ENCODE measurements around the gene ABCC6. TPM values are rescaled to one million over a fixed set of nuclear protein-coding genes. Genes with fewer than 3 reads are reported as not detected.
A peak's percentile ranks its signal among the peaks of the same experiment; 100 is the strongest.

Gene ABCC6
- total RNA-seq, 1 experiment from 2014 or later = 0.73 TPM

DNA sequence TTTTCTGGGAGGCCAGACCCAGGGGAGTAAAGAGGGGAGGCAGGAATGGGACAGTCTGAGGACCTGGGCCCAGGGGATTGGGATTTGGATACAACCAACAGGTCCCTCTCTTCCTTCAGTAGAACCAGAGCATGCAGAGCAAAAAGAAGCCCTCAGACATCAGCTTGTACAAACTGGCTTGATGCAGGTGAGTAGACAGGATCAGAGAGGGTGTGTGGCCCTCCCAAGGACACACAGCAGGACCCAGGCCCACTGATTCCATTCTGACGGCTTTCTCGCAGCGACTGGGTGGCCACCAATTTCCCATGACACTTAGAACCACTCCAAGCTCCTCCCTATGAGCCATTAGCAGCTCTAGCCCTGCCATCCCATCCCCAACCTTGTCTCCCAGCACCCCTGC lies 63.6 kb downstream of the ABCC6 start:
- POLR2A ChIA-PET (ENCODE audit: unreplicated experiment) = no interaction called here

DNA sequence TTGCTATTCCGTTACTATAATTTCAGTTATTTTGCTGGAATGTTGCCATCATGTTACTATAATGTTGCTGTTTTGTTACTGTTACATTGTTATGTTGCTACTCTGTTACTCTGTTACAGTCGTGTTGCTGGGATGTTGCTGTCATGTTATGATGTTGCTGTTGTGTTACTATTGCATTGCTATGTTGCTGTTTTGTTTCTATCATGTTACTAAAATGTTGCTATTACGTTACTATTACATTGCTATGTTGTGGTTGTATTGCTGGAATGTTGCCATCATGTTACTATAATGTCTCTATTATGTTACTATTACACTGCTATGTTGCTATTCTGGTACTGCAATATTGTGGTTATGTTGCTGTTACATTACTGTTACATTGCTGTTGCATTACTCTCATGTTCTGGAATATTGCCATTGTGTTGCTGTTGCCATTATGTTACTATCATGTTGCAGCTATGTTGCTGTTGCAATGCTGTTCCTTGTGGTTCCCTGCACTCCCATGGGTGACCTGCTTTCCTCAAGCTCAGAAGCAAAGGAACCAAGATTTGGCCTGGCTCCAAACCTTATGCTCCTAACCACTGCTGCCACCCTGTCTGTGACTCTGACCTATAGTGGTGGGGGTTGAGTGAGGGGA lies 64.4 kb downstream of the ABCC6 start:
- Histone ChIP-seq H3F3A (ENCODE audit: low read length, unreplicated experiment) (no peaks in the 10 kb centered on the region), H3K9me3 (ENCODE audit: low read length) (no peaks in the 10 kb centered on the region), H3K4me3 (ENCODE audit: low read length) (no peak overlapping the region), H3K79me2 (ENCODE audit: low read length) (no peaks in the 10 kb centered on the region), H2AFZ (ENCODE audit: low read length) (no peak overlapping the region), H3K9me2 (replicated peaks; ENCODE audit: low read length) (no peaks in the 10 kb centered on the region), H3K4me1 (ENCODE audit: insufficient read depth, low read length) (no peaks in the 10 kb centered on the region), H3K4me2 (ENCODE audit: low read length) (no peak overlapping the region), H3K9ac (ENCODE audit: low read length) (no peak overlapping the region), H3K27ac (ENCODE audit: low read length) (no peak overlapping the region), H3K36me3 (ENCODE audit: low read depth, low read length) (no peaks in the 10 kb centered on the region), H3K27me3 (ENCODE audit: low read length) (no peaks in the 10 kb centered on the region), H4K20me1 (ENCODE audit: low read length) (no peaks in the 10 kb centered on the region)
- ChIA-PET POLR2A (ENCODE audit: unreplicated experiment) (no interaction called here), CTCF (no interaction called here)
- no TSS peak for BruUV-seq (replicated peaks)
- TF ChIP-seq, protein P1, sequence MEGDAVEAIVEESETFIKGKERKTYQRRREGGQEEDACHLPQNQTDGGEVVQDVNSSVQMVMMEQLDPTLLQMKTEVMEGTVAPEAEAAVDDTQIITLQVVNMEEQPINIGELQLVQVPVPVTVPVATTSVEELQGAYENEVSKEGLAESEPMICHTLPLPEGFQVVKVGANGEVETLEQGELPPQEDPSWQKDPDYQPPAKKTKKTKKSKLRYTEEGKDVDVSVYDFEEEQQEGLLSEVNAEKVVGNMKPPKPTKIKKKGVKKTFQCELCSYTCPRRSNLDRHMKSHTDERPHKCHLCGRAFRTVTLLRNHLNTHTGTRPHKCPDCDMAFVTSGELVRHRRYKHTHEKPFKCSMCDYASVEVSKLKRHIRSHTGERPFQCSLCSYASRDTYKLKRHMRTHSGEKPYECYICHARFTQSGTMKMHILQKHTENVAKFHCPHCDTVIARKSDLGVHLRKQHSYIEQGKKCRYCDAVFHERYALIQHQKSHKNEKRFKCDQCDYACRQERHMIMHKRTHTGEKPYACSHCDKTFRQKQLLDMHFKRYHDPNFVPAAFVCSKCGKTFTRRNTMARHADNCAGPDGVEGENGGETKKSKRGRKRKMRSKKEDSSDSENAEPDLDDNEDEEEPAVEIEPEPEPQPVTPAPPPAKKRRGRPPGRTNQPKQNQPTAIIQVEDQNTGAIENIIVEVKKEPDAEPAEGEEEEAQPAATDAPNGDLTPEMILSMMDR (conservative IDR thresholded peaks at IDR 0.05; ENCODE audit: low read depth, low read length) = no peak
- TF ChIP-seq EZH2 (IDR thresholded peaks at IDR 0.05; ENCODE audit: low read length, unreplicated experiment) = no peak
- TF ChIP-seq EZH2phosphoT487 (IDR thresholded peaks at IDR 0.05; ENCODE audit: borderline replicate concordance, low read length) = no peak
- intact Hi-C loops (cut with micrococcal nuclease) = no loop called here
- peak; percentile 9 for DNase-seq
- ATAC-seq = no peak

More for the DNA sequence above, 63.6 kb downstream of the ABCC6 start:
- Histone ChIP-seq H3K27me3 (ENCODE audit: low read length) (no peaks in the 10 kb centered on the region), H3K79me2 (ENCODE audit: low read length) (no peaks in the 10 kb centered on the region), H3K4me1 (ENCODE audit: insufficient read depth, low read length) (no peaks in the 10 kb centered on the region), H3K4me2 (ENCODE audit: low read length) (no peak overlapping the region), H4K20me1 (ENCODE audit: low read length) (no peaks in the 10 kb centered on the region), H3K9me2 (replicated peaks; ENCODE audit: low read length) (no peaks in the 10 kb centered on the region), H3K36me3 (ENCODE audit: low read depth, low read length) (no peaks in the 10 kb centered on the region), H3K27ac (ENCODE audit: low read length) (no peak overlapping the region), H3F3A (ENCODE audit: low read length, unreplicated experiment) (no peaks in the 10 kb centered on the region), H3K9me3 (ENCODE audit: low read length) (no peaks in the 10 kb centered on the region), H3K9ac (ENCODE audit: low read length) (no peak overlapping the region), H3K4me3 (ENCODE audit: low read length) (no peak overlapping the region), H2AFZ (ENCODE audit: low read length) (no peak overlapping the region)
- DNase-seq = no peak
- BruUV-seq (replicated peaks) = no TSS peak
- TF ChIP-seq EZH2phosphoT487 (IDR thresholded peaks at IDR 0.05; ENCODE audit: borderline replicate concordance, low read length) = no peak
- TF ChIP-seq, protein P1 (conservative IDR thresholded peaks at IDR 0.05; ENCODE audit: low read depth, low read length) = no peak
- no peak for TF ChIP-seq EZH2 (IDR thresholded peaks at IDR 0.05; ENCODE audit: low read length, unreplicated experiment)
- intact Hi-C loops (cut with micrococcal nuclease) = no loop called here
- ATAC-seq = no peak
- CTCF ChIA-PET = no interaction called here

DNA sequence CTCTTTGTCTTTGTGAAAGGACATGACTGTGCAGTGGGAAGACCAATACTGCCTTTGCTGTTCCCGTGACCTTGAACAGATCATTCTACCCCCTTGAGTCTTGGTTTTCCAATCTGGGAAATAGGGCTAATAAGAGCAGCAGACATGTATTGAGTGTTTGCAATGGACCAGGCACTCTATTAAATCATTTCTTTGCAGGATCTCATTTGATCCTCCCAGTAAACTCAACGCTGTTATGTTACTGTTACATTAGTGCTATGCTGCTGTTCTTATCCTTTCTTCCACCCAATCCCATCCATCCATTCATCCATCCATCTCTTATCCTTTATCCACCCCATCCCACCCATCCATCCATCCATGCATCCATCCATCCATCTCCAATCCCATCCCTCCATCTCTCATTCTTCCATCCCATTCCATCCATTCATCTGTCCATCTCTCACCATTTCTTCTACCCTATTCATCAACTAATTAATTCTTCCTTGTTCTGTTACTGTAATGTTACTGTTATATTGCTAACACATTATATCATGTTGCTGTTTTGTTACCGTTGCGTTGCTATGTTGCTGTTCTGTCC lies 65.1 kb downstream of the ABCC6 start:
- Histone ChIP-seq H3K9me3 (ENCODE audit: low read length) (no peaks in the 10 kb centered on the region), H2AFZ (ENCODE audit: low read length) (no peak overlapping the region), H3K9me2 (replicated peaks; ENCODE audit: low read length) (no peaks in the 10 kb centered on the region), H4K20me1 (ENCODE audit: low read length) (no peaks in the 10 kb centered on the region), H3K4me2 (ENCODE audit: low read length) (no peak overlapping the region), H3K27ac (ENCODE audit: low read length) (no peak overlapping the region), H3K4me1 (ENCODE audit: insufficient read depth, low read length) (no peaks in the 10 kb centered on the region), H3K9ac (ENCODE audit: low read length) (no peak overlapping the region), H3K27me3 (ENCODE audit: low read length) (no peaks in the 10 kb centered on the region), H3K36me3 (ENCODE audit: low read depth, low read length) (no peaks in the 10 kb centered on the region), H3F3A (ENCODE audit: low read length, unreplicated experiment) (no peaks in the 10 kb centered on the region), H3K79me2 (ENCODE audit: low read length) (no peaks in the 10 kb centered on the region), H3K4me3 (ENCODE audit: low read length) (no peak overlapping the region)
- ChIA-PET POLR2A (ENCODE audit: unreplicated experiment) (no interaction called here), CTCF (no interaction called here)
- ATAC-seq = no peak
- no peak for DNase-seq
- intact Hi-C loops (cut with micrococcal nuclease) = no loop called here
- no peak for TF ChIP-seq EZH2 (IDR thresholded peaks at IDR 0.05; ENCODE audit: low read length, unreplicated experiment)
- TF ChIP-seq, protein P1 (conservative IDR thresholded peaks at IDR 0.05; ENCODE audit: low read depth, low read length) = no peak
- no peak for TF ChIP-seq EZH2phosphoT487 (IDR thresholded peaks at IDR 0.05; ENCODE audit: borderline replicate concordance, low read length)
- BruUV-seq (replicated peaks) = no TSS peak

Data from PC-3 (cell line).